ENCODE results near the gene ZRANB3.

- TF ChIP-seq CTCF (conservative IDR thresholded peaks at IDR 0.05 in 1 of 2, IDR thresholded peaks at IDR 0.05 in 1 of 2; ENCODE audit: low read depth in 1 of 2, low read length in 2 of 2) (no peak), EZH2 (IDR thresholded peaks at IDR 0.05; ENCODE audit: low read length, missing control alignments) (no peak)
Measured at GRCh38 chr2:135175177-135175576, 355.8 kb downstream of the ZRANB3 start.
